Measurements from ENCODE around the gene FOLH1. TPM values are rescaled to one million over a fixed set of nuclear protein-coding genes. Genes with fewer than 3 reads are reported as not detected.
"Not testable (repeated sequence)": the region's sequence is repeated elsewhere in the genome, so short reads cannot be mapped to it uniquely, and the experiment has no call there.

The FOLH1 gene
- polyA plus RNA-seq, 1 donor (not counting 4 experiments of a cell fraction or from before 2014, with no cell fraction given) = 1.0 TPM

DNA sequence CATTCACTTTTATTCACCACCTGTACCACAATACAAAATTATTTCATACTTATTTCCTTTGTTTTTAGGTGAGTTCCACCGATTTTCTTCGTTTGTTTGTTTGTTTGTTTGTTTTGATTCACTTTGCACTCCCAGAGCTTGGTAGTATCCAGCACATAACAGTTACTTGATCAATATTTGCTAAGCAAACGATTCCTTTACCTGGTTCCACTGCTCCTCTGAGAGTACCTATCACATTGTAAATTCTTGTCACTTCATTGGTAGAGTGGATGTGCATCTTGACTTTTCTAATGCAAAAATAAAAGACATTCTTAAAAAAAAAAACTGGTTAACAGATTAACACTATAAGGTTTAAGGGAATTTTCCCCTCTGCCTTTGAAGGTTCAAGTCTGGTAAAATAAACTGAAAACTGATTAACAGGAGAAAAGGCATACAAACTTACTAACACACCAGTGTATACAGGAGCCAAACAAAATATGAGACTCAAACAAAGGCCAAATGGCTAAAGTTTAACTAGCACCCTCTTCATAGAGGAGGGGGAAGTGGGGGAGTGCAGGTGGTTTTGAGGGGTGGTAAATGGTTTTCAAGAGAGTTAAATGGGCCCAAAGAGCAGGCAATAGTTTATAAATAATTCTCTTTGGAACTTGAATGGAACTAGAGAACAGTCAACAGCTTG lies 33.6 kb downstream of the FOLH1 start:
- H3K9ac ChIP-seq (ENCODE audit: control insufficient read depth, extremely low read depth, insufficient read depth, low read length); H4K20me1 ChIP-seq (ENCODE audit: control insufficient read depth, extremely low read depth, insufficient read depth, low read length); dilution Hi-C loops (cut with MboI; ENCODE audit: extremely low pct_ligation_motif_present, low sequenced_read_pairs); H3K9me1 ChIP-seq (ENCODE audit: control insufficient read depth, extremely low read depth, insufficient read depth, low read length); H3K27me3 ChIP-seq (ENCODE audit: control insufficient read depth, extremely low read depth, insufficient read depth, low read length); H3K9me3 ChIP-seq (ENCODE audit: control insufficient read depth, low read depth, low read length); DNase-seq (ENCODE audit: low read depth, low spot score); H3K79me2 ChIP-seq (ENCODE audit: control insufficient read depth, insufficient read depth, low read length); H3K4me2 ChIP-seq (ENCODE audit: control insufficient read depth, extremely low read depth, insufficient read depth, low read depth, low read length); H3K4me3 ChIP-seq (ENCODE audit: control insufficient read depth in 2 of 3, extremely low read depth in 1 of 3, insufficient read depth in 2 of 3, low read depth in 1 of 3, low read length in 3 of 3); FAIRE-seq; H2AFZ ChIP-seq (ENCODE audit: control insufficient read depth, low read length); H3K27ac ChIP-seq (ENCODE audit: control insufficient read depth, insufficient read depth, low read length); H3K4me1 ChIP-seq (ENCODE audit: control insufficient read depth, extremely low read depth, insufficient read depth, low read length); H3K36me3 ChIP-seq (ENCODE audit: control insufficient read depth in 2 of 2, extremely low read depth in 1 of 2, insufficient read depth in 2 of 2, low read length in 2 of 2): not testable (repeated sequence)

DNA sequence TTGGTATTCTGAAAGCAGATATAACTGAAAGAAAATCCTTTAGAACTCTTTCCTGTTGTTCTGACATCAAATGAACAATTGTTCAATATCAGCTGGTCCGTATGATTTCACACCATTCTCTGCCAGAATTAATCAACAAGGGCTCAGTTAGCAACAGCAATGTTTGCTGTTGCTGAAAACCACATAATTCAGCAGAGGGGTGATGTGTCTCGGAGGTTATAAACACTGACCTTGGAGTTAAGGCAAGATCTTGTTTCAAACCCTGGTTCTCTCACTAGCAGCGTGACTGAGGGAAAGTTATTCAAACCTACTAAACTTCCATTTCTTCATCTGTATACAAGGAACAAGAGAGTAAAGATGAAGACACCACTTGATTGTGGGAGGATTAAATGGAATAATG lies 36.8 kb downstream of the FOLH1 start:
- dilution Hi-C loops (cut with MboI; ENCODE audit: extremely low pct_ligation_motif_present, low sequenced_read_pairs); H2AFZ ChIP-seq (ENCODE audit: control insufficient read depth, low read length); H3K4me3 ChIP-seq (ENCODE audit: control insufficient read depth in 2 of 3, extremely low read depth in 1 of 3, insufficient read depth in 2 of 3, low read depth in 1 of 3, low read length in 3 of 3); H4K20me1 ChIP-seq (ENCODE audit: control insufficient read depth, extremely low read depth, insufficient read depth, low read length); H3K36me3 ChIP-seq (ENCODE audit: control insufficient read depth in 2 of 2, extremely low read depth in 1 of 2, insufficient read depth in 2 of 2, low read length in 2 of 2); H3K79me2 ChIP-seq (ENCODE audit: control insufficient read depth, insufficient read depth, low read length); H3K4me2 ChIP-seq (ENCODE audit: control insufficient read depth, extremely low read depth, insufficient read depth, low read depth, low read length); H3K9me3 ChIP-seq (ENCODE audit: control insufficient read depth, low read depth, low read length); H3K9ac ChIP-seq (ENCODE audit: control insufficient read depth, extremely low read depth, insufficient read depth, low read length); DNase-seq (ENCODE audit: low read depth, low spot score); H3K4me1 ChIP-seq (ENCODE audit: control insufficient read depth, extremely low read depth, insufficient read depth, low read length); H3K27ac ChIP-seq (ENCODE audit: control insufficient read depth, insufficient read depth, low read length); H3K27me3 ChIP-seq (ENCODE audit: control insufficient read depth, extremely low read depth, insufficient read depth, low read length); FAIRE-seq; H3K9me1 ChIP-seq (ENCODE audit: control insufficient read depth, extremely low read depth, insufficient read depth, low read length): not testable (repeated sequence)

DNA sequence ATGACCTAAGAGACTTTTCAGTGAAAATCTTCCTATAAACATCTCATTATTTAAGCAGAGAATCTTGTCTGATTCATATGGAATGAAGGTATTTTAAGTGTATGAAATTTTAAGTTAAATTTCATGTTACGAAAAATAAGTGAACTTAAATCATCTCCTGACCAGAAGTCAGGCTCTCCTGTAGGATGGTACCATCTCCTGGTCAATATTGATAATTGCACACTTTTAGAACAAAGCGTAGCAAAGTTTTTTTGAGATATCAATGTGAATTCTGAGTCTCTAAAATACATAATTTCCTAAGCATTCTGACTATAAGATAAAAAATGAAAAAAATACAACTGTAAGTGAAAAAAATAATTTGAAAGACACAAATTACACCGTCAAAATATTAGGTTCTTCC lies 38.8 kb downstream of the FOLH1 start:
- H4K20me1 ChIP-seq (ENCODE audit: control insufficient read depth, extremely low read depth, insufficient read depth, low read length); FAIRE-seq; H3K9me1 ChIP-seq (ENCODE audit: control insufficient read depth, extremely low read depth, insufficient read depth, low read length); dilution Hi-C loops (cut with MboI; ENCODE audit: extremely low pct_ligation_motif_present, low sequenced_read_pairs); H3K27ac ChIP-seq (ENCODE audit: control insufficient read depth, insufficient read depth, low read length); H3K4me2 ChIP-seq (ENCODE audit: control insufficient read depth, extremely low read depth, insufficient read depth, low read depth, low read length); H3K79me2 ChIP-seq (ENCODE audit: control insufficient read depth, insufficient read depth, low read length); H3K9ac ChIP-seq (ENCODE audit: control insufficient read depth, extremely low read depth, insufficient read depth, low read length); DNase-seq (ENCODE audit: low read depth, low spot score); H3K9me3 ChIP-seq (ENCODE audit: control insufficient read depth, low read depth, low read length); H3K36me3 ChIP-seq (ENCODE audit: control insufficient read depth in 2 of 2, extremely low read depth in 1 of 2, insufficient read depth in 2 of 2, low read length in 2 of 2); H3K27me3 ChIP-seq (ENCODE audit: control insufficient read depth, extremely low read depth, insufficient read depth, low read length); H3K4me1 ChIP-seq (ENCODE audit: control insufficient read depth, extremely low read depth, insufficient read depth, low read length); H2AFZ ChIP-seq (ENCODE audit: control insufficient read depth, low read length); H3K4me3 ChIP-seq (ENCODE audit: control insufficient read depth in 2 of 3, extremely low read depth in 1 of 3, insufficient read depth in 2 of 3, low read depth in 1 of 3, low read length in 3 of 3): not testable (repeated sequence)

DNA sequence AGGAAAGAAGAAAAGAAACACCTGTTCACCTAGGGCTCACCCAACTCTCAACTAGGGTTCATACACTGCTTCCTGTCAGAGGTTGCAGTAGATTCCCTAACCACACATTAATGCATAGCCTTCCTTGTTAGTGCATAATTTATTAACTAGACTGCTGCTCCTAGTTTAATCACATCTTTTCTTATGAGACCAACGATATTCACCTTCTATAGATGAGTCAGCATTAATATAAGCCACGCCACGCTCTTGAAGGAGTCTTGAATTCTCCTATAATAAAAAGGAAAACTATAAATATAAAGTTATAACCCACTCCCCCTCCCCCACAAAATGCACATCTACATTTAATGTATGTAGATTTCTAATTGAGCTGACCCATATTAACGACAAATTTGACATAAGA lies 39.4 kb downstream of the FOLH1 start:
- dilution Hi-C loops (cut with MboI; ENCODE audit: extremely low pct_ligation_motif_present, low sequenced_read_pairs); H3K9me1 ChIP-seq (ENCODE audit: control insufficient read depth, extremely low read depth, insufficient read depth, low read length); H4K20me1 ChIP-seq (ENCODE audit: control insufficient read depth, extremely low read depth, insufficient read depth, low read length); H3K27ac ChIP-seq (ENCODE audit: control insufficient read depth, insufficient read depth, low read length); H2AFZ ChIP-seq (ENCODE audit: control insufficient read depth, low read length); H3K79me2 ChIP-seq (ENCODE audit: control insufficient read depth, insufficient read depth, low read length); H3K36me3 ChIP-seq (ENCODE audit: control insufficient read depth in 2 of 2, extremely low read depth in 1 of 2, insufficient read depth in 2 of 2, low read length in 2 of 2); FAIRE-seq; H3K9me3 ChIP-seq (ENCODE audit: control insufficient read depth, low read depth, low read length); H3K4me3 ChIP-seq (ENCODE audit: control insufficient read depth in 2 of 3, extremely low read depth in 1 of 3, insufficient read depth in 2 of 3, low read depth in 1 of 3, low read length in 3 of 3); H3K4me1 ChIP-seq (ENCODE audit: control insufficient read depth, extremely low read depth, insufficient read depth, low read length); H3K4me2 ChIP-seq (ENCODE audit: control insufficient read depth, extremely low read depth, insufficient read depth, low read depth, low read length); H3K9ac ChIP-seq (ENCODE audit: control insufficient read depth, extremely low read depth, insufficient read depth, low read length); H3K27me3 ChIP-seq (ENCODE audit: control insufficient read depth, extremely low read depth, insufficient read depth, low read length); DNase-seq (ENCODE audit: low read depth, low spot score): not testable (repeated sequence)
